Measurements from ENCODE around the gene GRIN2A.

The GRIN2A gene

GRCh38 chr16:9826656-9827055 is 355.6 kb downstream of the GRIN2A start:
- no peak for DNase-seq (ENCODE audit: low read depth in 1 of 2, low spot score in 1 of 2)

DNA sequence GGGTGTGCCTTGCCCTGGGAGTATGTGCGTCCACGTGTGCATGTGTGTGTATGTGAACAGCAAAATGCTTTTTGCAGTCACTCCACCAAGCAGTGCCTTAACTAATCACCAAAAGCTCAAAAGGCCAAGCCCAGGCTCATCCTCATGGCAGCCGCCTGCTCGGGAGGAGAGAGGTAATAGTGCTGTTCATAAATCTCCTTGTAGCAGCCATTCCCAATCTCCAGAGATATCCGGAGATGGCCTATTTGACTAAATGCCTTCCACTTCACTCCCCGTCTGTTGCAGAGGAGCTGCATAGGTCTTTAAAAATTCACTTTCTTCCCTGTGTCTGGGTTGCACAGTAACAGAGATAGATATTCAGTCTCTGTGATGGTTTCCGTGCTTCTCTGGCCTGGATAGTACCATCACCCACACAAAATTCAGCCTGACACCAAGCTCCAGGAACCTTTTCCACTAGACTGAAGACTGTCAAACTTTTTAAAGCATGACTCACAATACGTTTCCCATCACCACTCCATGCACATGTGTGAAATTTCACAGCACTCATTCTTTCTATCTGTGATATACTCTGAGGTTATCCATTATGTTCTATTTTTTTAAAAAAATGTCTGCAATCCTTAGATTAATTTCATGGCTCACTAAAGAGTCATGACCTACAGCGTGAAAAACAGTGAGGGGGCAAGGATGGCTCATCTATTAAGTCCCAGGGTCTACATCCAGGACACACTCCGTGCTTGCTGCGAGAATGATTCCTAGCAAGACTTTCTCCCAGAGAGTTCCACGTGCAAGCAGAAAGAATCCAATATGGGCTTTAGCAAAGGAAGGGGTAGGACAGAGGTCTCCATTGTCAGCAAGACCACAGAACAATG is 357.8 kb downstream of the GRIN2A start:
- DNase-seq (ENCODE audit: low read depth in 1 of 2, low spot score in 1 of 2), result no peak

GRCh38 chr16:9823510-9823909 is 358.7 kb downstream of the GRIN2A start:
- DNase-seq (ENCODE audit: low read depth in 1 of 2, low spot score in 1 of 2), result no peak

DNA sequence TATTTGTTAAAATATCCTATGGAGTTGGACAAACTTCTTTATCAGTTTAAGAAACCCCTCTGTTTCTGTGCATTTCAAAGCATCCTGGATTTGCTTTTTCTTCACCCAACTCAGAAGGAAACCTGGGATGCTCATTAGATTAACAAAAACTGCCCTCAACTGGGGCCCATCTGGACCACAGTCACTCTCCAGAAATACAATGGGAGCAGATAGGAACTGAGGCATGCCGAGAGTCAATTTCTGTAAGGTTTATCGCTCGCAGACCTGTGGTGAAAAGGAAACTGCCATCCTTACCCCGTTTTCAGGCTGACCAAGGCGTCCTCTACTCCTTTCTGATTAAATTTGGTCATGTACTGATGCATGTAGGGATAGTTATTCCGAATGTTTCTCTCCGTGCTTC is 360.3 kb downstream of the GRIN2A start:
- DNase-seq (ENCODE audit: low read depth in 1 of 2, low spot score in 1 of 2), result no peak

- DNase-seq (ENCODE audit: low read depth in 1 of 2, low spot score in 1 of 2), result no peak
Observed at GRCh38 chr16:9821331-9821730, 360.9 kb downstream of the GRIN2A start.

GRCh38 chr16:9820476-9821246 is 361.6 kb downstream of the GRIN2A start:
- DNase-seq (ENCODE audit: low read depth in 1 of 2, low spot score in 1 of 2), result no peak

- DNase-seq (ENCODE audit: low read depth in 1 of 2, low spot score in 1 of 2), result no peak
Observed at GRCh38 chr16:9818702-9819101, 363.5 kb downstream of the GRIN2A start.

DNA sequence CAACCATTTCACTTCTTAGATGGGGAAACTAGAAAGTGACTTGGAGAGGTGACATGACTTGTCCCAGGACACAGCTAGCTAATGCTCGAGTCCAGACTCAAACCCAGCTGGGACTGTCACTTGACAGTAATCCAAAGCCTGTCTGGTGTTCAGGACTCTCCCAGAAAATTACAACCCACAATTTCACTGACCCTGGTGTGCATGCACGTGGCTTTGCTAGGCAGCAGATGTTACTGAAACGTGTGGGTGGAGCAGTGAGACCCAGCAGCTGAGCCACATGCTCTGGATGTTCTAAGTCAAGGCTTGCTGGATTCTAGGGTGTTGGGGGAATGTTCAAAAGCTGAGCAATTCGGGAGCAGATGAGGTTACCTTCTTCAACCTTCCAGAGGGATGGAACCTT is 364.6 kb downstream of the GRIN2A start:
- DNase-seq (ENCODE audit: low read depth in 1 of 2, low spot score in 1 of 2), result no peak

GRCh38 chr16:9816644-9817043 is 365.6 kb downstream of the GRIN2A start:
- no peak for DNase-seq (ENCODE audit: low read depth in 1 of 2, low spot score in 1 of 2)

- no peak for DNase-seq (ENCODE audit: low read depth in 1 of 2, low spot score in 1 of 2)
Observed at GRCh38 chr16:9813665-9814064, 368.6 kb downstream of the GRIN2A start.

DNA sequence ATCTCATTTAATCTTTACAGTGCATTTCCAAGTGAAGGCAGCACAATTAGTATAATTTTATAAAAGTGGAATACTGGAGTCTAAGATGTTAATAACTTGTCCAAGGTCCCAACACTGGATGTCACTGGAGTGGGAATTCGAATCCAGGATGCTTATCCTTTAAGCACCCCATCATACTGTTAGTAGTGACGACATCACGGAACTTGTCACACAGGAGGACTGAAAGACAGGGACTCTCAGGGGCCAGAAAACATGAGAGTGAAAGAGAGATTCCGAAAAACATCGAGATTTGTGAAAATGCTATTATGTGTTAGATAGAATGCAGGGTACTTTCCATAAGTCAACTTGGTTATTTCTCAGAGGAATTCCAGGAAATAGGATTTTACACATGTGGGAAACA is 374.0 kb downstream of the GRIN2A start:
- DNase-seq (ENCODE audit: low read depth in 1 of 2, low spot score in 1 of 2), result no peak

DNA sequence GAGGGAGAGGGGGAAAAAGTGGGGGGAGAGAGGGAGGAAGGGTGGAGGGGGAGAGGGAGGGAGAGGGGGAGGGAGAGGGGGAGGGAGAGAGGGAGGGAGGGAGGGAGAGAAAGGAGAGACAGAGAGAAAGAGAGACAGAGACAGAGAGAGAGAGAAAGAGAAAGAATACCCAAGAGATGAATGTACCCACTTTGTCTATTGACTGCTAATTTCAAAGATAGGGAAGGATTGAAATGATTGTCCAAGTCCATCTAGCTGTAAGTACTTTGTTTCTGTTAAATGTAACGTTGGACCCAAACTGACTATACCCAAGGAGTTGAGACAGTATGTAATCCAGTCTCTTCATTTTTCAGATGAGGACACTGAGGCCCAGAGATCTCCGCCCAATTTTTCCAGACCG is 374.9 kb downstream of the GRIN2A start:
- no peak for DNase-seq (ENCODE audit: low read depth in 1 of 2, low spot score in 1 of 2)

GRCh38 chr16:9805109-9805508 is 377.1 kb downstream of the GRIN2A start:
- no peak for DNase-seq (ENCODE audit: low read depth in 1 of 2, low spot score in 1 of 2)

DNA sequence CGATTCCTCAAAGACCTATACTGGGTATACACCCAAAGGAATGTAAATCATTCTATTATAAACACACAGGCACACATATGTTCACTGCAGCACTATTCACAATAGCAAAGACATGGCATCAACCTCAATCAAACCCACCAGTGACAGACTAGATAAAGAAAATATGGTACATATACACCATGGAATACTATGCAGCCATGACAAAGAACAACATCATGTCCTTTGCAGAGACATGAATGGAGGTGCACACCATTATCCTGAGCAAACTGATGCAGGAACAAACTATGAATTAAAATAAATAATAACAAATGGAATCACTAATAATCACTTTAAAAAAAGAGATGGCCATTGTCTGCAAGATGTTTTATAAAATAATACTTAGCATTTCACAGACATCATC is 380.1 kb downstream of the GRIN2A start:
- DNase-seq (ENCODE audit: low read depth in 1 of 2, low spot score in 1 of 2), result no peak

GRCh38 chr16:9801651-9802050 is 380.6 kb downstream of the GRIN2A start:
- DNase-seq (ENCODE audit: low read depth in 1 of 2, low spot score in 1 of 2), result no peak

- no peak for DNase-seq (ENCODE audit: low read depth in 1 of 2, low spot score in 1 of 2)
Observed at GRCh38 chr16:9800186-9800738, 382.0 kb downstream of the GRIN2A start.

- no peak for DNase-seq (ENCODE audit: low read depth in 1 of 2, low spot score in 1 of 2)
Observed at GRCh38 chr16:9798952-9799580, 383.2 kb downstream of the GRIN2A start.

DNA sequence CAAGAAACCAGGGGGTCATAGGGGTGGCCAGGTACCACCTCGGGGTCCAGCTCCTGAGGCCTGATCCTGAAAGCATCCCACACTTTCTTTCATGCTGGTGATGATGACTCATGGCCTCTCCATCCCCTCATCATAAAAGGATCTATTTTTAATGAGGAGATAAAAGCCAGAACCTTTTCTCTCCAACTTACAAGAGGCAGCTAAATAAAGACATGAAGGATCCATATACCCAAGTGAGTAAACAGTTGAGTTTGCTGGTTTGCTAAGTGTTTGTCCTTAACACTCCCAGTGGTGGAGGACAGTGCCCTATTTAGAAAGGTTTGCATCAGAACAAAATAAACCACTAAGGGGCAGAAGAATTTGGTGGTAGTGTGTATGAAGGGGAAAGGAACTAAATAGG is 383.8 kb downstream of the GRIN2A start:
- DNase-seq (ENCODE audit: low read depth in 1 of 2, low spot score in 1 of 2), result no peak

GRCh38 chr16:9797306-9797705 is 384.9 kb downstream of the GRIN2A start:
- DNase-seq (ENCODE audit: low read depth in 1 of 2, low spot score in 1 of 2), result no peak

DNA sequence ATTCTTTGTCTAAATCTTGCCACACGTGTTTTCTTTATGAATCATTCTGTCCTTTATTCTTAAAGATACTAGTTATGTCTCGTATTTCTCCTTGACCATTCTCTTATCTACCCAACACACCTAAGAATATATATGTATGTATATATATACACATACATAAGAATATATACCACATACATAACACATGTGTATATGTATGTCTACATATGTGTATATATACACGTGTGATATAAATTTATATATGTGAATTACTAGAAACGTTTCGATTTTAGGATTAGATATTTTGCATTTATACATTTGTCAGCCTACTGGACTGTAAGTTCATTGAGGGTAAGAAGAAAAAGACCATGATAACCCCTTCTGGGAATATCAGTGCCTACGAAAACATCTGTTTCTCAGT is 388.6 kb downstream of the GRIN2A start:
- DNase-seq (ENCODE audit: low read depth in 1 of 2, low spot score in 1 of 2), result no peak

DNA sequence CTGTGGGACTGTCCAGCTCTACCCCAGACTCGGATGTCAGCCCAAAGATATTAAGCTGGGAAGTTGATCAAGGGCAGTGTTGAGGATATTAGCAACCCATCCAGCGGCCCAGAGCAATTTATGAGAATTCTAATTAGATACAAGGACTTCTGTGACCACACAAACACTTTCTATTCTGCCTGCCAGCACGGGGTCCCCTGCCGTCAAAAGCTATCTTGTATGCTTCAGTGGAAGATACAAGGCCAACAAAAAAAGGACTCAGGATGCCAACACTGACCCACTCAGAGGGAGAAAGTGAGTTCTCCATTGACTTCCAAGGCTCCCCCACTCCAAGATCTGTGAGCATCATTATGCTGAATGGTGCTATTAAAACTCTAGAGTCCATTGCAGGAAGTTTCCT is 390.7 kb downstream of the GRIN2A start:
- DNase-seq (ENCODE audit: low read depth in 1 of 2, low spot score in 1 of 2), result no peak

GRCh38 chr16:9790199-9790598 is 392.0 kb downstream of the GRIN2A start:
- DNase-seq (ENCODE audit: low read depth in 1 of 2, low spot score in 1 of 2), result no peak
